Neural progenitor cell (in vitro differentiated cells): ENCODE data around the gene SHTN1.

ENCODE experiments used
- CTCF ChIP-seq: fragments of 200-600 bp; sonication (generic); IDR thresholded peaks from 2 replicates; pipeline ENCODE4 v1.5.1; 2017; ENCODE audit warnings: antibody characterized with exemption, mild to moderate bottlenecking
- EZH2 ChIP-seq: fragments of 200-600 bp; sonication (generic); IDR thresholded peaks from 2 replicates; pipeline ENCODE4 v1.6.1; 2017; ENCODE audit warnings: antibody characterized with exemption, mild to moderate bottlenecking, moderate library complexity
- EZH2phosphoT487 ChIP-seq: fragments of 200-600 bp; sonication (generic); IDR thresholded peaks from 2 replicates; pipeline ENCODE4 v1.6.1; 2017; ENCODE audit warnings: antibody characterized with exemption

- TF ChIP-seq CTCF, result no peak
- no peak for TF ChIP-seq EZH2
- no peak for TF ChIP-seq EZH2phosphoT487
Measured at GRCh38 chr10:117014835-117015234, 9.8 kb upstream of the SHTN1 start.
